ENCODE results near the gene TTC34.

- TF ChIP-seq GATA3 (IDR thresholded peaks at IDR 0.05; ENCODE audit: low read depth, low read length) (no peak), GATA2 (IDR thresholded peaks at IDR 0.05; ENCODE audit: low read depth, low read length) (no peak)
Observed at GRCh38 chr1:2826736-2827292, 25.3 kb upstream of the TTC34 start.
